H1 (cell line): ENCODE results near the gene PACS1. TPM values are rescaled to one million over a fixed set of nuclear protein-coding genes. Genes with fewer than 3 reads are reported as not detected.
A peak's percentile ranks its signal among the peaks of the same experiment; 100 is the strongest.

Source experiments
- BCL11A ChIP-seq, 2 experiments: IDR thresholded peaks; one replicate each; pipeline ENCODE4 v1.6.1; 2011; ENCODE audit warnings: low read depth in 2 of 2, low read length in 2 of 2, mild to moderate bottlenecking in 2 of 2
- BRCA1 ChIP-seq: IDR thresholded peaks from 2 replicates; pipeline ENCODE4 v1.6.1; 2012; ENCODE audit warnings: low read depth, low read length, improper control_type of control experiment
- CBX8 ChIP-seq: fragments of 300-800, 300-1000 bp; sonication (generic); IDR thresholded peaks from 2 replicates; pipeline ENCODE4 v1.7.1; 2016; ENCODE audit warnings: low read depth, low read length, borderline replicate concordance
- CHD2 ChIP-seq: IDR thresholded peaks from 2 replicates; pipeline ENCODE4 v1.6.1; 2012; ENCODE audit warnings: low read length, improper control_type of control experiment
- EGR1 ChIP-seq: IDR thresholded peaks from 2 replicates; pipeline ENCODE4 v1.6.1; 2011; ENCODE audit warnings: low read depth, low read length, borderline replicate concordance
- FOSL1 ChIP-seq: IDR thresholded peaks from 2 replicates; pipeline ENCODE4 v1.6.1; 2011; ENCODE audit warnings: mild to moderate bottlenecking, low read depth, low read length, moderate library complexity; ENCODE audit not compliant: insufficient read depth
- GABPA ChIP-seq: IDR thresholded peaks from 2 replicates; pipeline ENCODE4 v1.6.1; 2011; ENCODE audit warnings: mild to moderate bottlenecking, low read length, moderate library complexity, borderline replicate concordance; ENCODE audit not compliant: insufficient read depth
- JUND ChIP-seq: IDR thresholded peaks from 2 replicates; pipeline ENCODE4 v1.6.1; 2011; ENCODE audit warnings: mild to moderate bottlenecking, improper control_type of control experiment, low read length
- MAFK ChIP-seq: IDR thresholded peaks from 2 replicates; pipeline ENCODE4 v1.6.1; 2012; ENCODE audit warnings: low read depth, mild to moderate bottlenecking, improper control_type of control experiment, low read length
- PHF8 ChIP-seq: fragments of 200-600 bp; sonication (generic); conservative IDR thresholded peaks from 2 replicates; pipeline ENCODE4 v1.7.1; 2012; ENCODE audit warnings: low read depth, mild to moderate bottlenecking, inconsistent platforms, low read length, moderate library complexity
- RFX5 ChIP-seq: IDR thresholded peaks from 2 replicates; pipeline ENCODE4 v1.6.1; 2011; ENCODE audit warnings: low read depth, low read length, improper control_type of control experiment, borderline replicate concordance
- RXRA ChIP-seq: IDR thresholded peaks from 2 replicates; pipeline ENCODE4 v1.6.1; 2011; ENCODE audit warnings: low read depth, mild to moderate bottlenecking, low read length, moderate library complexity; ENCODE audit not compliant: insufficient read depth
- SIN3A ChIP-seq, 2 experiments: IDR thresholded peaks in 1 of 2; conservative IDR thresholded peaks in 1 of 2; 2 replicates each; pipeline ENCODE4 v1.6.1; 2011 to 2012; ENCODE audit warnings: low read length in 2 of 2, improper control_type of control experiment in 1 of 2, low read depth in 1 of 2, mild to moderate bottlenecking in 1 of 2
- SP1 ChIP-seq: IDR thresholded peaks from 2 replicates; pipeline ENCODE4 v1.6.1; 2011; ENCODE audit warnings: low read depth, low read length
- SP4 ChIP-seq: IDR thresholded peaks from 2 replicates; pipeline ENCODE4 v1.6.1; 2012; ENCODE audit warnings: low read length, inconsistent platforms
- SRF ChIP-seq: IDR thresholded peaks from 2 replicates; pipeline ENCODE4 v1.6.1; 2011; ENCODE audit warnings: mild to moderate bottlenecking, low read depth, low read length, moderate library complexity
- SUZ12 ChIP-seq: fragments of 200-600 bp; sonication (generic); IDR thresholded peaks from 2 replicates; pipeline ENCODE4 v1.6.1; 2012; ENCODE audit warnings: mild to moderate bottlenecking, inconsistent platforms, low read length, moderate library complexity, mixed read lengths
- TAF1 ChIP-seq: IDR thresholded peaks from 2 replicates; pipeline ENCODE4 v1.6.1; 2011; ENCODE audit warnings: mild to moderate bottlenecking, low read depth, low read length
- TAF7 ChIP-seq: optimal IDR thresholded peaks from 2 replicates; pipeline ENCODE3; 2011; ENCODE audit warnings: low read depth, mild to moderate bottlenecking, inconsistent platforms, low read length, moderate library complexity, borderline replicate concordance
- YY1 ChIP-seq: IDR thresholded peaks from 2 replicates; pipeline ENCODE4 v1.6.1; 2011; ENCODE audit warnings: low read depth, mild to moderate bottlenecking, low read length
- ZNF274 ChIP-seq: IDR thresholded peaks from 2 replicates; pipeline ENCODE4 v1.7.0; 2012; ENCODE audit warnings: low read length, borderline replicate concordance; ENCODE audit errors: extremely low read depth
- polyA plus RNA-seq, 7 experiments: library from polyadenylated mRNA; depleted of rRNA in 3 of 7; stranded (reverse) in 5 of 7; unstranded in 2 of 7; fragments of >200 nt in 5 of 7; fragments of 200-250 nt in 2 of 7; gene quantifications; 1 replicate in 5 of 7; 2 replicates in 1 of 7; 4 replicates in 1 of 7; pipeline versions ENCODE4 v1.2.1 to v1.2.3, GENCODE V29; 2011 to 2013; ENCODE audit warnings: missing spikeins in 2 of 7, mixed read lengths in 2 of 7
- total RNA-seq: library from RNA; stranded (reverse); fragmentation: NEBNext Ultra II Directional; extraction: Animal tissue kit (Norgen Biotek cat#: 25700); gene quantifications from 2 replicates; pipeline ENCODE4 v1.2.1, GENCODE V29; 2021
- TF ChIP-seq, protein P1 (sequence below): IDR thresholded peaks from 2 replicates; pipeline ENCODE4 v1.6.1; 2011; ENCODE audit warnings: low read depth, mild to moderate bottlenecking, low read length; ENCODE audit not compliant: insufficient read depth
- TF ChIP-seq, protein P2 (sequence below): IDR thresholded peaks from 2 replicates; pipeline ENCODE4 v1.6.1; 2011; ENCODE audit warnings: low read length, improper control_type of control experiment

Gene PACS1
- total and polyA plus RNA-seq, 2 of the 8 experiments (the other 6 are each of a cell fraction or from before 2014, with no cell fraction given): 11.5 to 36.0 TPM

DNA sequence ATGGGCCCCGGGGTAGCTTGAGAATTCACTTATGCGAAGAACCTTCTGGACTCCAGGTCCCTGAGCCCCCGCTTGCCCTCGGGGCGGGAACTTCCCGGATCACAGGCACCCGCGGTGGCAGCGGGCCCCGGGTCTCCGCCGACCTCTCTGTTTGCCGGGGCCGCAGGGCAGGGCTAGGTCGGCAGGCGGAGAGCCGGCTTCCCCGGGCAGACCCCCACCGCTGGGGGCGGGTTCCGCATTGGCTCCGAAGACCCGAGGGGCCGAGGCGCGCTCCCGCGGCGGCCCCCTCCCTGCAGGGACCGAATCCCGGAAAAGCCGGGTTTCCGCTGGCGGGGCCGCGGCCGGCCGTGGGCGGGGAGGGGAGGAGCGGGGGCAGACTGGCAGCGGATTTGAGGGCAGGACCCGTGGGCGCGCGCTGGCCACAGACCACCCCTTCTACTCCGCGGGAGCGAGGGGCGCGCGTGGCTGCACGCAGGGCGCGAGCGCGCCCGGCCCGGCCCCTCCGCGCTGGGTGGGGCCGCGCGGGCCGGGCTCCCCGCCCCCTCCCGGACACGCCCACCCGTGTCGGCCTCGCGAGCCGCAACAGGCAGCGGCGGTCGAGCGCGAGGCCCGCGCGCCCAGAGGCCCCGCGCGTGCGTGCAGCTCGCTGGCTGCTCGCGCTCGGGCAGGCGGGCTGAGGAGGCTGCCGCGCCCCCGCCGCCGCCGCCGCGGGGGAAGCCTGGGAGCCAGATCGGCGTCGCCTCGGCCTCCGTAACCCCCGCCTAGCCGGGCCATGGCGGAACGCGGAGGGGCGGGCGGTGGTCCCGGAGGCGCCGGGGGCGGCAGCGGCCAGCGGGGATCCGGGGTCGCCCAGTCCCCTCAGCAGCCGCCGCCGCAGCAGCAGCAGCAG lies at the start of gene PACS1 (continued):
- TF ChIP-seq EGR1 (no peak), YY1 (no peak), MAFK (no peak), RFX5 (no peak), GABPA (no peak), SP1 (no peak), TAF1 (no peak), TAF7 (no peak), CBX8 (no peak), CHD2 (no peak), FOSL1 (no peak), RXRA (no peak), SP4 (no peak), SIN3A (conservative IDR thresholded peaks at IDR 0.05 in 1 of 2, IDR thresholded peaks at IDR 0.05 in 1 of 2; ENCODE audit: low read depth in 1 of 2, low read length in 2 of 2) (no peak), SRF (no peak), SUZ12 (no peak), BRCA1 (no peak), ZNF274 (no peak), PHF8 (peak; percentile 43; the same call in 1 of the 2 replicates), JUND (no peak), BCL11A (IDR thresholded peaks at IDR 0.05; ENCODE audit: low read depth in 2 of 2, low read length in 2 of 2) (no peak)
- TF ChIP-seq, protein P1, sequence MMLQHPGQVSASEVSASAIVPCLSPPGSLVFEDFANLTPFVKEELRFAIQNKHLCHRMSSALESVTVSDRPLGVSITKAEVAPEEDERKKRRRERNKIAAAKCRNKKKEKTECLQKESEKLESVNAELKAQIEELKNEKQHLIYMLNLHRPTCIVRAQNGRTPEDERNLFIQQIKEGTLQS: no peak
- TF ChIP-seq, protein P2, sequence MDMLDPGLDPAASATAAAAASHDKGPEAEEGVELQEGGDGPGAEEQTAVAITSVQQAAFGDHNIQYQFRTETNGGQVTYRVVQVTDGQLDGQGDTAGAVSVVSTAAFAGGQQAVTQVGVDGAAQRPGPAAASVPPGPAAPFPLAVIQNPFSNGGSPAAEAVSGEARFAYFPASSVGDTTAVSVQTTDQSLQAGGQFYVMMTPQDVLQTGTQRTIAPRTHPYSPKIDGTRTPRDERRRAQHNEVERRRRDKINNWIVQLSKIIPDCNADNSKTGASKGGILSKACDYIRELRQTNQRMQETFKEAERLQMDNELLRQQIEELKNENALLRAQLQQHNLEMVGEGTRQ: no peak
